Parathyroid adenoma (tissue), 2 donors: ENCODE measurements around the gene AP2A2.

Experiments used
- H2AFZ ChIP-seq: fragments of 300-600 bp; sonication (generic); one replicate; pipeline ENCODE4 v1.7.0; 2017; ENCODE audit warnings: antibody characterized with exemption, mild to moderate bottlenecking
- H3K27ac ChIP-seq: fragments of 300-600 bp; sonication (generic); one replicate; pipeline ENCODE4 v1.7.0; 2017
- H3K27me3 ChIP-seq: fragments of 300-600 bp; sonication (generic); one replicate; pipeline ENCODE4 v1.7.0; 2017; ENCODE audit warnings: low read length; ENCODE audit not compliant: control insufficient read depth, insufficient read depth
- H3K36me3 ChIP-seq: fragments of 300-600 bp; sonication (generic); one replicate; pipeline ENCODE4 v1.7.0; 2017; ENCODE audit warnings: low read length; ENCODE audit not compliant: control insufficient read depth, insufficient read depth
- H3K4me1 ChIP-seq: fragments of 300-600 bp; sonication (generic); one replicate; pipeline ENCODE4 v1.7.0; 2017; ENCODE audit warnings: control low read depth
- H3K4me2 ChIP-seq: fragments of 300-600 bp; sonication (generic); one replicate; pipeline ENCODE4 v1.7.0; 2017; ENCODE audit warnings: low read length
- H3K4me3 ChIP-seq: fragments of 300-600 bp; sonication (generic); one replicate; pipeline ENCODE4 v1.7.0; 2017; ENCODE audit warnings: low read depth, low read length
- H3K79me2 ChIP-seq: fragments of 300-600 bp; sonication (generic); one replicate; pipeline ENCODE4 v1.7.0; 2017; ENCODE audit warnings: control low read depth
- H3K9ac ChIP-seq: fragments of 300-600 bp; sonication (generic); one replicate; pipeline ENCODE4 v1.7.0; 2017; ENCODE audit warnings: mild to moderate bottlenecking
- H3K9me3 ChIP-seq: fragments of 300-600 bp; sonication (generic); one replicate; pipeline ENCODE4 v1.7.0; 2017; ENCODE audit warnings: low read length; ENCODE audit not compliant: control insufficient read depth
- TF ChIP-seq, protein P1 (sequence below): fragments of 300-600 bp; sonication (generic); IDR thresholded peaks from one replicate; pipeline ENCODE4 v1.7.0; 2017; ENCODE audit warnings: antibody characterized with exemption, mild to moderate bottlenecking
- donor health status: primary hyperparathyroidism.

Gene AP2A2

DNA sequence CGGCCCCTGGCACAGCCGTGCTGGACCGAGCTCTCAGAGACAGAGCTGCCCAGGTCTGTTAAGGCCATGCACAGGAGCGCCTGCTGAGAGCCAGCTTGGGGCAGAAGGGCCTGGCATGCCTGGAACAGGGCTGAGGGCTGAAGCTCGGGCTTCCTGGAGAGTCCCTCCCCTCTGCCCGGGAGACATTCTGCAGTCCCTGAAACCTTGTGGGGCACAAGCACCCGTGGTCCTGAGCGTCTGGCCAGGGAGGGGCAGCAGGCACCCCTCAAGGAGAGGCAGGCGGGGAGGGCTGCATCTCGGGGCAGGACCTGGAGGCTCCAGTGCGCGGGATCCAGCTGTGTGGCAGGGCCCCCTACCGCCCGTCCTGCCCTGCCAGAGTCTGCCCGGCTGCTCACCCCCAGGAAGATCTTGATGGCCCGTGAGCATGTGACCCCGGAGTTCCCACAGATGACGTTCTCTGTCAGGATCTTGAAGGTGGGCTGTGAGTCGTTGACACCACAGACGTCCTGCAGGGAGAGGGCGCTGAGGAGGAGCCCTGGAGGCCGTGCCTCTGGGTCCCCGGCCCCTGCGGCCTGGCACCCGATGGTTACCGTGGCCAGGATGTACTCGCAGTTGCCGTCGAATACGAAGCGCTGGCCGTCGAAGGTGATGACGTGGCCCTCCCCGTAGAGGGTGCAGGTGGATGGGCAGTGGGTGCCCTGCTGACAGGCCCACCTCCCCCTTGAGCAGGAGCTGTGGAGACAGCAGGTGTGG, 99.9 kb downstream of the AP2A2 start:
- H3K4me1 ChIP-seq: no peaks in the 10 kb centered on the region
- TF ChIP-seq, protein P1, sequence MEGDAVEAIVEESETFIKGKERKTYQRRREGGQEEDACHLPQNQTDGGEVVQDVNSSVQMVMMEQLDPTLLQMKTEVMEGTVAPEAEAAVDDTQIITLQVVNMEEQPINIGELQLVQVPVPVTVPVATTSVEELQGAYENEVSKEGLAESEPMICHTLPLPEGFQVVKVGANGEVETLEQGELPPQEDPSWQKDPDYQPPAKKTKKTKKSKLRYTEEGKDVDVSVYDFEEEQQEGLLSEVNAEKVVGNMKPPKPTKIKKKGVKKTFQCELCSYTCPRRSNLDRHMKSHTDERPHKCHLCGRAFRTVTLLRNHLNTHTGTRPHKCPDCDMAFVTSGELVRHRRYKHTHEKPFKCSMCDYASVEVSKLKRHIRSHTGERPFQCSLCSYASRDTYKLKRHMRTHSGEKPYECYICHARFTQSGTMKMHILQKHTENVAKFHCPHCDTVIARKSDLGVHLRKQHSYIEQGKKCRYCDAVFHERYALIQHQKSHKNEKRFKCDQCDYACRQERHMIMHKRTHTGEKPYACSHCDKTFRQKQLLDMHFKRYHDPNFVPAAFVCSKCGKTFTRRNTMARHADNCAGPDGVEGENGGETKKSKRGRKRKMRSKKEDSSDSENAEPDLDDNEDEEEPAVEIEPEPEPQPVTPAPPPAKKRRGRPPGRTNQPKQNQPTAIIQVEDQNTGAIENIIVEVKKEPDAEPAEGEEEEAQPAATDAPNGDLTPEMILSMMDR: no peak
- no peaks in the 10 kb centered on the region for H3K27me3 ChIP-seq
- no peaks in the 10 kb centered on the region for H3K9me3 ChIP-seq
- no peak overlapping the region for H3K27ac ChIP-seq
- H3K79me2 ChIP-seq: no peaks in the 10 kb centered on the region
- H3K9ac ChIP-seq: no peak overlapping the region
- H2AFZ ChIP-seq: no peak overlapping the region
- H3K4me2 ChIP-seq: no peak overlapping the region
- no peak overlapping the region for H3K4me3 ChIP-seq
- no peaks in the 10 kb centered on the region for H3K36me3 ChIP-seq

DNA sequence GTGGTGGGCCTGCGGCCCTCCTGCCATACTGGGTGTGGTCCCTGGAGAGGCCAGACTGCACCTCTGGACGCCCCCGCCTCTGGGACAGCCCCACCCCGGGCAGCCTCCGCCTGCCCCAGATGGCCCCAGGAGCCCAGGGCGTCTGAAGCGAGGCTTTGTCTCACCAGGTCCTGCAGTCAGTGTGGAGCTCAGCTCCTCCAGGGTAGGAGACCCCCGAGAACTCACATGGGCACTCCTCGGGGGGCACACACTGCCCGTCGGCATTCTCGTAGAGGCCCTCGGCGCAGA, 100.4 kb downstream of the AP2A2 start:
- H3K27me3 ChIP-seq: no peaks in the 10 kb centered on the region
- TF ChIP-seq, protein P1: no peak
- H3K4me3 ChIP-seq: no peak overlapping the region

DNA sequence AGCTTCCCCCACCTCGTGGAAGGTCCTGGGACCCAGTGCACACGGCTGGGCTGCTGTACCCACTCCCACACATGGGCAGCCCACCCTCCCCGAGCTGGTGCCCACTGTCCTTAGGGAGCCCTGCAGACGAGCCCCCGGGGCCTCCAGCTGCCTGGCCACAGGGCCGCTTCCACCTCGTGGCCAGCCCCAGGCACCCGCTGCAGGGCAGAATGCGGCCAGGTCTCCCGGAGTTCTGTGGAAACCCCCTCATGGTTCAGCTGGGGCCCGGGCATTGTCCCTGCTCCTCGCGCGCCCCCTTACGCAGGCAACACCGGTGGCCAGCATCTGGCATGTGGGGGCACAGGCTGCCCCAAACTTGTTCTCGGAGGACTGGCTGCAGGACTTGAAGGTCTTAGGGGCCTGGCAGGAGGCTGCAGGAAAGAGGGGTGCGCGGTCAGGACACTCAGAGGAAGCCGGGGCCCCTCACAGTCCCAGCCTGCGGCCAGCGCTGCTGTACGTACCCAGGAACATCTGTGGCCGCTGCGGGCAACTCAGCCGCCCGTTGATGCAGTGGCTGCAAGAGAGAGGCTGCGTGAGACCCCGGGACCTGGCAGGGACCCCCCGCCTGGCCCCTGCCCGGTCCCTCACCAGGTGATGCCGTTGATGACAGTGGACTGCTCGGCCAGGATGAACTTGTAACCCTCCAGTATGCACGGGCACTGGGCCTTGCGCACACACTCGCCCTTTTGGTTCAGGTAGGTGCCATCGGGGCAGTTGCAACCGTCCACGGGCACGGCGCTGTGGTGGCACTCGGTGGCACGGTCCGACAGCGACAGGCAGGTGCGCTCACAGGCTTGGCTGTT, 101.2 kb downstream of the AP2A2 start:
- Histone ChIP-seq H3K27me3 (no peaks in the 10 kb centered on the region), H3K4me1 (no peaks in the 10 kb centered on the region), H3K4me2 (no peak overlapping the region), H3K36me3 (no peaks in the 10 kb centered on the region), H3K4me3 (no peak overlapping the region), H3K9ac (no peak overlapping the region), H3K9me3 (no peaks in the 10 kb centered on the region), H2AFZ (no peak overlapping the region), H3K79me2 (no peaks in the 10 kb centered on the region), H3K27ac (no peak overlapping the region)
- TF ChIP-seq, protein P1: no peak

More for the DNA sequence above, 100.4 kb downstream of the AP2A2 start:
- Histone ChIP-seq H3K36me3 (no peaks in the 10 kb centered on the region), H2AFZ (no peak overlapping the region), H3K9me3 (no peaks in the 10 kb centered on the region), H3K79me2 (no peaks in the 10 kb centered on the region), H3K27ac (no peak overlapping the region), H3K9ac (no peak overlapping the region), H3K4me1 (no peaks in the 10 kb centered on the region), H3K4me2 (no peak overlapping the region)

DNA sequence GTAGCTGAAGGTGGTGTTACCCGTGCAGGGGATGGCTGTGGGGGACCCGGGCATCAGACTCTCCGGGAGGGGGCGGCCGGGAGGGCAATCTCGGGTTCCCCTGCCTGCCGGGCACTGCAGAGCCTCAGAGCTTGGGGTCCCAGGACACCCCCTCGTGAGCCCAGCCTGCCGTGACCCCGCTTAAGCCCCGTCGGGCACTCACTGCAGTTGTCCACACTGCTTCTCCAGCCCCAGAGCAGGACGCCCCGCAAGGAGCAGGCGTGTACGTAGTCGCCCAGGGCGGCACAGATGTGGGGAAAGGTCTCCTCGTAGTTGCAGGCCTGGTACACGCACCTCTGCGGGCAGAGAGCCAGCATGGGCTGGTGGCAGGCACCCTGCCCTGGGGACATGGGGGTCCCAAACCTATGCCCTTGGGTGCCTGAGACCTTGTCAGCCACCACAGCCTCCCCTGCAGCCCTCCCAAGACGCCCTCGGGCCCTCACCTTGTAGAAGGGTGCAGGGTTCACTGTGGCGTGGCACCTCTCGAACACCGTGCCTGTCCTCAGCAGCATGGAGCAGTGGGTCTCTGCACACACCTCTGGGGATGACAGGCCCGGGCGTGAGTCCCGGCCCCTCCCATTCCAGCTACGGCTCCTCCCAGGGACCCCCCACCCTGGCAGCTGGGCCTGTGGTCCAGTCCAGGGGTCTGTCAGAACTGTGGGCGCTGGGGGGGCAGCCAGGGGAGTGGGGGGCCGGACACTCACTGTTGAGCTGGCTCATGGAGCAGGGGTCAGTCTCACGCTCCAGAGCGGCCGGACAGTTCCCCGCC, 102.0 kb downstream of the AP2A2 start:
- H3K27ac ChIP-seq: no peak overlapping the region
- no peak overlapping the region for H3K9ac ChIP-seq
- no peak overlapping the region for H3K4me2 ChIP-seq
- no peak overlapping the region for H3K4me3 ChIP-seq
- H3K27me3 ChIP-seq: no peaks in the 10 kb centered on the region
- no peaks in the 10 kb centered on the region for H3K4me1 ChIP-seq
- H3K36me3 ChIP-seq: no peaks in the 10 kb centered on the region
- TF ChIP-seq, protein P1: no peak
- no peak overlapping the region for H2AFZ ChIP-seq
- H3K79me2 ChIP-seq: no peaks in the 10 kb centered on the region
- no peaks in the 10 kb centered on the region for H3K9me3 ChIP-seq
